Suppressor macrophage treated with lipopolysaccharide for 1 hour (primary cell): Measurements from ENCODE around the gene KIF5A.
"Not testable (repeated sequence)": the region's sequence is repeated elsewhere in the genome, so short reads cannot be mapped to it uniquely, and the experiment has no call there.

Experiments used
- DNase-seq, 3 donors: peaks; one replicate each; pipeline ENCODE4 v3.0.0-alpha.2; 2020 to 2022

The KIF5A gene

GRCh38 chr12:57585156-57585555, 35.3 kb downstream of the KIF5A start:
- DNase-seq = no peak

GRCh38 chr12:57586128-57586527, 36.3 kb downstream of the KIF5A start:
- DNase-seq = no peak

GRCh38 chr12:57586832-57587429, 37.1 kb downstream of the KIF5A start:
- no peak for DNase-seq

GRCh38 chr12:57588951-57589610, 39.2 kb downstream of the KIF5A start:
- DNase-seq = not testable (repeated sequence)

- DNase-seq = no peak
Measured at GRCh38 chr12:57590479-57590863, 40.6 kb downstream of the KIF5A start.

GRCh38 chr12:57590864-57591781, 41.3 kb downstream of the KIF5A start, which contains the start of gene PIP4K2C:
Gene PIP4K2C, plus strand, starts transcription at chr12:57591192. Its CDS starts 98 bp downstream, at chr12:57591290.
- DNase-seq = peak; percentile 63 to 87 (median 73)

- DNase-seq = no peak
Measured at GRCh38 chr12:57591782-57592325, 42.0 kb downstream of the KIF5A start.

- no peak for DNase-seq
Measured at GRCh38 chr12:57592551-57593165, 42.8 kb downstream of the KIF5A start.

GRCh38 chr12:57593187-57593586, 43.3 kb downstream of the KIF5A start:
- no peak for DNase-seq

GRCh38 chr12:57600395-57600794, 50.6 kb downstream of the KIF5A start:
- DNase-seq = no peak

GRCh38 chr12:57602544-57602943, 52.7 kb downstream of the KIF5A start:
- no peak for DNase-seq

- DNase-seq = no peak
Measured at GRCh38 chr12:57603324-57603723, 53.5 kb downstream of the KIF5A start.

GRCh38 chr12:57603815-57604453, 54.1 kb downstream of the KIF5A start:
- DNase-seq = peak in 1 of 3 donors; percentile 37

- DNase-seq = no peak
Measured at GRCh38 chr12:57604454-57604991, 54.7 kb downstream of the KIF5A start, which contains the start of gene DTX3. Gene DTX3, plus strand, starts transcription at chr12:57604824. Its CDS starts 1,694 bp downstream, at chr12:57606518.

- DNase-seq = no peak
Measured at GRCh38 chr12:57604992-57605810, 55.4 kb downstream of the KIF5A start.

- DNase-seq = no peak
Measured at GRCh38 chr12:57605811-57606311, 56.0 kb downstream of the KIF5A start.

- no peak for DNase-seq
Measured at GRCh38 chr12:57606399-57606798, 56.6 kb downstream of the KIF5A start.

- DNase-seq = no peak
Measured at GRCh38 chr12:57606821-57607220, 57.0 kb downstream of the KIF5A start.

GRCh38 chr12:57607958-57608663, 58.3 kb downstream of the KIF5A start:
- no peak for DNase-seq
